ENCODE measurements around the gene SPACA6.

GRCh38 chr19:51668216-51668615 is 24.9 kb upstream of the SPACA6 start:
- no peak for TF ChIP-seq EZH2 (IDR thresholded peaks at IDR 0.05; ENCODE audit: insufficient read depth, poor library complexity, severe bottlenecking)
- TF ChIP-seq EZH2phosphoT487 (IDR thresholded peaks at IDR 0.05; ENCODE audit: insufficient read depth, low read depth) = no peak
